Adrenal gland (tissue), 5 donors: ENCODE data around the gene TEKTIP1.

Experiments
- CTCF ChIP-seq, 6 experiments: fragments of 450-650 bp in 4 of 6; fragments of 200-600 bp in 2 of 6; sonication (generic) in 1 of 6; IDR thresholded peaks; 1 replicate in 5 of 6; 2 replicates in 1 of 6; pipeline versions ENCODE4 v1.5.1 to v1.8.0; 2016 to 2021; ENCODE audit warnings: antibody characterized with exemption in 6 of 6, mild to moderate bottlenecking in 2 of 6, moderate library complexity in 1 of 6
- POLR2A ChIP-seq, 2 donors: fragments of 450-650 bp; IDR thresholded peaks; one replicate each; pipeline ENCODE4 v1.6.1; 2017; ENCODE audit warnings: antibody characterized with exemption in 2 of 2, mild to moderate bottlenecking in 2 of 2, moderate library complexity in 1 of 2
- donor health status: DM: no; HTN: no; CAD: no.

GRCh38 chr19:3527238-3527910, 11.6 kb upstream of the TEKTIP1 start:
- TF ChIP-seq CTCF (IDR thresholded peaks at IDR 0.05) (no peak), POLR2A (IDR thresholded peaks at IDR 0.05) (no peak)
